GM23338 (cell line): ENCODE results near the gene KICS2.

Experiments
- CTCF ChIP-seq, 2 experiments: fragments of 200-600 bp in 1 of 2; sonication (generic) in 1 of 2; conservative IDR thresholded peaks; 2 replicates each; pipeline versions ENCODE4 v1.5.1 to v1.6.1; 2016 to 2017; ENCODE audit warnings: antibody characterized with exemption in 2 of 2, low read depth in 2 of 2, mild to moderate bottlenecking in 2 of 2, moderate library complexity in 1 of 2
- EZH2 ChIP-seq: fragments of 200-600 bp; sonication (generic); IDR thresholded peaks from one replicate; pipeline ENCODE4 v1.8.0; 2017; ENCODE audit warnings: antibody characterized with exemption, mild to moderate bottlenecking, low read depth; ENCODE audit not compliant: unreplicated experiment
- JUNB ChIP-seq: IDR thresholded peaks from one replicate; pipeline ENCODE4 v1.6.1; 2016; ENCODE audit warnings: antibody characterized with exemption; ENCODE audit not compliant: unreplicated experiment
- STAT1 ChIP-seq: IDR thresholded peaks from one replicate; pipeline ENCODE4 v1.6.1; 2016; ENCODE audit warnings: antibody characterized with exemption; ENCODE audit not compliant: unreplicated experiment

- TF ChIP-seq EZH2 (no peak), STAT1 (no peak), JUNB (no peak), CTCF (conservative IDR thresholded peaks at IDR 0.05; ENCODE audit: low read depth in 2 of 2) (no peak)
These were observed 15.3 kb upstream of the KICS2 start for GRCh38 chr12:64237382-64237781.
